Dedifferentiated amniotic fluid mesenchymal stem cell (primary cell): ENCODE data around the gene PPIG.
"Not testable (repeated sequence)": the region's sequence is repeated elsewhere in the genome, so short reads cannot be mapped to it uniquely, and the experiment has no call there.

Experiments
- DNase-seq: peaks from one replicate; pipeline ENCODE4 v3.0.0-alpha.2; 2016; ENCODE audit errors: extremely low spot score

PPIG gene

GRCh38 chr2:169596546-169596945 is 12.4 kb downstream of the PPIG start:
- DNase-seq, result not testable (repeated sequence)

- no peak for DNase-seq
These were observed 14.8 kb downstream of the PPIG start for GRCh38 chr2:169598982-169599381.

- DNase-seq, result no peak
These were observed 15.4 kb downstream of the PPIG start for GRCh38 chr2:169599568-169599967.

GRCh38 chr2:169609264-169609663 is 25.1 kb downstream of the PPIG start:
- DNase-seq, result no peak

GRCh38 chr2:169613876-169614275 is 29.7 kb downstream of the PPIG start:
- DNase-seq, result no peak

GRCh38 chr2:169615982-169616381 is 31.8 kb downstream of the PPIG start:
- not testable (repeated sequence) for DNase-seq

GRCh38 chr2:169619946-169620345 is 35.8 kb downstream of the PPIG start:
- DNase-seq, result no peak

- no peak for DNase-seq
These were observed 36.4 kb downstream of the PPIG start for GRCh38 chr2:169620509-169620908.

GRCh38 chr2:169623235-169623634 is 39.1 kb downstream of the PPIG start:
- DNase-seq, result no peak

- no peak for DNase-seq
These were observed 41.6 kb downstream of the PPIG start for GRCh38 chr2:169625781-169626180.

GRCh38 chr2:169636440-169637097 is 52.4 kb downstream of the PPIG start:
- no peak for DNase-seq

GRCh38 chr2:169637620-169638019 is 53.5 kb downstream of the PPIG start:
- peak; percentile 26 for DNase-seq

GRCh38 chr2:169640104-169640503 is 56.0 kb downstream of the PPIG start:
- no peak for DNase-seq

GRCh38 chr2:169641464-169641863 is 57.3 kb downstream of the PPIG start:
- DNase-seq, result no peak

- no peak for DNase-seq
These were observed 60.0 kb downstream of the PPIG start for GRCh38 chr2:169644173-169644572.

- DNase-seq, result no peak
These were observed 63.3 kb downstream of the PPIG start for GRCh38 chr2:169647496-169647895.

- no peak for DNase-seq
These were observed 65.1 kb downstream of the PPIG start for GRCh38 chr2:169649278-169649677.

GRCh38 chr2:169653636-169654035 is 69.5 kb downstream of the PPIG start:
- DNase-seq, result no peak

GRCh38 chr2:169656164-169656563 is 72.0 kb downstream of the PPIG start:
- no peak for DNase-seq

- DNase-seq, result no peak
These were observed 74.7 kb downstream of the PPIG start for GRCh38 chr2:169658877-169659276.

- no peak for DNase-seq
These were observed 75.2 kb downstream of the PPIG start for GRCh38 chr2:169659320-169659719.

- DNase-seq, result no peak
These were observed 77.1 kb downstream of the PPIG start for GRCh38 chr2:169661265-169661664.

GRCh38 chr2:169662744-169663143 is 78.6 kb downstream of the PPIG start:
- no peak for DNase-seq

- no peak for DNase-seq
These were observed 79.1 kb downstream of the PPIG start for GRCh38 chr2:169663247-169663646.
